ENCODE results near the gene LRIT2. TPM values are rescaled to one million over a fixed set of nuclear protein-coding genes. Genes with fewer than 3 reads are reported as not detected.
"Not testable (repeated sequence)": the region's sequence is repeated elsewhere in the genome, so short reads cannot be mapped to it uniquely, and the experiment has no call there.

Gene LRIT2
- total RNA-seq, 4 donors from 2014 or later, result not detected

DNA sequence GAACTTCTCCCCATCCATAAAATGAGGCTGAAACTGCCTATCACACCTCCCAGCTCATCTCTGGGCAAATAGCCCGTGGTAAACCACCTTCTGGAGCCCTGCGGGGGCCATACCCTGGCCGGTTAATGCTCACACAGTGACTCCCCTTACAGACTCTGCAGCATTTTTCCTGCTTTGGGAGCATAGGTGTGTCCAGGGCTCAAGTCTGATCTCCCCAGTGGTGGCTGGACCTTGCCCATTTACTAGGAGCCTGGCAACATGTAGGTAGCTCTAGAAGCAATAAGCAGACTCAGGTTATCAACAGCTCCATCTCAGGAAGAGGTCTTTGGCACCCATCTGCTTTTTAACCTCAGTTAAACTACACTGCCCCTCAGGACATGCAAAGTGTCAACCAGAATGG lies 36.5 kb downstream of the LRIT2 start:
- H3K4me1 ChIP-seq, result peaks cover 0 to 21% (median 9%) of the 10 kb centered on the region in 4 donors
- H3K27me3 ChIP-seq, result peaks cover 6% of the 10 kb centered on the region
- peak; percentile 59 for DNase-seq
- H3K27ac ChIP-seq, result peak overlapping the region in 3 of 4 donors; percentile 33 to 53 (median 50)
- peak; percentile 17 for TF ChIP-seq POLR2A (IDR thresholded peaks at IDR 0.05)
- TF ChIP-seq, protein P1, sequence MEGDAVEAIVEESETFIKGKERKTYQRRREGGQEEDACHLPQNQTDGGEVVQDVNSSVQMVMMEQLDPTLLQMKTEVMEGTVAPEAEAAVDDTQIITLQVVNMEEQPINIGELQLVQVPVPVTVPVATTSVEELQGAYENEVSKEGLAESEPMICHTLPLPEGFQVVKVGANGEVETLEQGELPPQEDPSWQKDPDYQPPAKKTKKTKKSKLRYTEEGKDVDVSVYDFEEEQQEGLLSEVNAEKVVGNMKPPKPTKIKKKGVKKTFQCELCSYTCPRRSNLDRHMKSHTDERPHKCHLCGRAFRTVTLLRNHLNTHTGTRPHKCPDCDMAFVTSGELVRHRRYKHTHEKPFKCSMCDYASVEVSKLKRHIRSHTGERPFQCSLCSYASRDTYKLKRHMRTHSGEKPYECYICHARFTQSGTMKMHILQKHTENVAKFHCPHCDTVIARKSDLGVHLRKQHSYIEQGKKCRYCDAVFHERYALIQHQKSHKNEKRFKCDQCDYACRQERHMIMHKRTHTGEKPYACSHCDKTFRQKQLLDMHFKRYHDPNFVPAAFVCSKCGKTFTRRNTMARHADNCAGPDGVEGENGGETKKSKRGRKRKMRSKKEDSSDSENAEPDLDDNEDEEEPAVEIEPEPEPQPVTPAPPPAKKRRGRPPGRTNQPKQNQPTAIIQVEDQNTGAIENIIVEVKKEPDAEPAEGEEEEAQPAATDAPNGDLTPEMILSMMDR (IDR thresholded peaks at IDR 0.05), result no peak
- 65% methylated on average over 3 of the region's 3 CpGs; no CpG with 5 or more reads in 1 of the 2 donors for WGBS, 2 donors (ENCODE audit: low coverage in 1 of 2)
- no peak overlapping the region for H3K4me3 ChIP-seq
- intact Hi-C loops (cut with DNase I; ENCODE audit: low total_unique reads) (no loop called here), in situ Hi-C loops (cut with MboI; ENCODE audit: low pct_ligation_motif_present in 1 of 4, low pct_unique_long_range_greater_than_20kb in 1 of 4, low sequenced_read_pairs in 3 of 4) (no loop called here)
- H3K9me3 ChIP-seq, result no peaks in the 10 kb centered on the region
- no peaks in the 10 kb centered on the region for H3K36me3 ChIP-seq

DNA sequence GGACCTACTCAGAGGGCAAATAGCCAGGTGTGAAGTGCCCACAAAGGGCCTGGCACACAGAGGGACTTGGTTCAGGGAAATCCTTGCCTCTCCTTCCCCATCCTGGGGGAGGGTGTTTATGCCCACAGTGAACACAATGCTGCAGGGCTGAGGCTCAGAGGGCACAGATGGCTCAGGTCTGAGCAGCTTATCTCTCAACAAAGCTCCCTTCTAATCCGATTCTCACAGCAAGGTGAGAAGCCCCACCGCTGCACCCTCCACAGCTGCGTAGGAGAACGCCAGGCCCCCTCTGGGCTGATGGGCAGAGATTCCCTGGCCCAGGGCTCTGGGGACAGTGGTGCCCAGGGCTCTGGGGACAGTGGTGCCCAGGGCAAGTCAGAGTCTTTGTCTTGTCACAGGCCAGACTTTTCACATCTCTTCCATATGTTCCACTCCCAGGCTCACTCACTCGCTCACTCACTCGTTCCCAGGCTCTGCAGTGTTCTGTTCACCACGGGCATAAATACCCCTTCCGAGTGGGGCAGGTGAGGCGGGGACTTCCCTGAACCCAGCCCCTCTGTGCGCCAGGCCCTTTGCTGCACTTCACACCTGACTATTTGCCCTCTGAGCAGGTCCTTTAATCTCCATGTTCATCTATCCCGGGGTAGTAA lies 39.7 kb downstream of the LRIT2 start:
- Histone ChIP-seq H3K9me3 (no peaks in the 10 kb centered on the region), H3K4me3 (no peak overlapping the region), H3K27me3 (no peaks in the 10 kb centered on the region), H3K4me1 (peaks cover 0 to 23% (median 8%) of the 10 kb centered on the region in 4 donors), H3K36me3 (no peaks in the 10 kb centered on the region), H3K27ac (peak overlapping the region in 1 of 4 donors; percentile 34)
- in situ Hi-C loops (cut with MboI; ENCODE audit: low pct_ligation_motif_present in 1 of 4, low pct_unique_long_range_greater_than_20kb in 1 of 4, low sequenced_read_pairs in 3 of 4) (no loop called here), intact Hi-C loops (cut with DNase I; ENCODE audit: low total_unique reads) (no loop called here)
- DNase-seq, result no peak
- WGBS, 2 donors (ENCODE audit: low coverage in 1 of 2), result 75% methylated on average over 11 of the region's 11 CpGs; no CpG with 5 or more reads in 1 of the 2 donors
- no peak for TF ChIP-seq POLR2AphosphoS5 (IDR thresholded peaks at IDR 0.05)
- TF ChIP-seq, protein P1 (IDR thresholded peaks at IDR 0.05), result no peak

DNA sequence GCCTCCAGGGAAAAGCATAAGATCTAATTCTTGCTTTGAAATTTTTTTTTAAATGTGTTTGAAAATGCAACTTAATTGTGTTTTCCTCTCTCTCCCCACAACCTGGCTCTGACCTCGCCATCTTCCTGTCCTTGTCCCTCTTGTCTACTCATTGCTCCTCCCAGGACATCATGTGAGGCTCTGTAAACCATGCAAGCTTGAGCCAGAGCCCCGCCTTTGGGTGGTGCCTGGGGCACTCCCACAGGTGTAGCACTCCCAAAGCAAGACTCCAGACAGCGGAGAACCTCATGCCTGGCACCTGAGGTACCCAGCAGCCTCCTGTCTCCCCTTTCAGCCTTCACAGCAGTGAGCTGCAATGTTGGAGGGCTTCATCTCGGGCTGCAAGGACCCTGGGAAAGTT lies 40.8 kb downstream of the LRIT2 start:
- no peaks in the 10 kb centered on the region for H3K36me3 ChIP-seq
- no peaks in the 10 kb centered on the region for H3K9me3 ChIP-seq
- peak overlapping the region in 3 of 4 donors; percentile 14 to 39 (median 24) for H3K27ac ChIP-seq
- in situ Hi-C loops (cut with MboI; ENCODE audit: low pct_ligation_motif_present in 1 of 4, low pct_unique_long_range_greater_than_20kb in 1 of 4, low sequenced_read_pairs in 3 of 4), result no loop called here
- intact Hi-C loops (cut with DNase I; ENCODE audit: low total_unique reads), result no loop called here
- 40 to 71% methylated on average over 1 to 4 of the region's 4 CpGs for WGBS, 2 donors (ENCODE audit: low coverage in 1 of 2)
- peaks cover 0 to 24% (median 8%) of the 10 kb centered on the region in 4 donors for H3K4me1 ChIP-seq
- H3K27me3 ChIP-seq, result no peaks in the 10 kb centered on the region
- H3K4me3 ChIP-seq, result no peak overlapping the region
- DNase-seq, result peak; percentile 77
- TF ChIP-seq POLR2A (IDR thresholded peaks at IDR 0.05) (no peak), POLR2AphosphoS5 (IDR thresholded peaks at IDR 0.05) (no peak), EP300 (IDR thresholded peaks at IDR 0.05; ENCODE audit: low read depth) (no peak)
- TF ChIP-seq, protein P1 (IDR thresholded peaks at IDR 0.05), result no peak

DNA sequence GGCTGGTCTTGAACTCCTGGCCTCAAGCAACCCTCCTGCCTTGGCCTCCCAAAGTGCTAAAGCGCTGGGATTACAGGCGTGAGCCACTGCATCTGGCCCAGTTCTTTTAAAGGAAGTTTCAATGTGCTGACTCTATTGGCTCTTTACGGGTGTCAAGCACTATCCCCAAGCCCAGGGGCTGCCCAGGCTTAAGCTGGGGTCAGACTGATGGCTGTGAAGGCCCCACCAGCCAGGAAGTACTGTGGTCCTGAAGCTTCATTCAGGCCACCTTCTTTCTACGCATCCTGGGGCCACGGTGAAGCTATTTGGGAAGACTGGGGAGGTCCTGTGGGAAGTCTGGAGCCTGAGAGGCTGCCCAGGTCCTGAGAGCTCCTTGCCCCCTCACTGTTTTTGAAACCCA lies 43.7 kb downstream of the LRIT2 start:
- Histone ChIP-seq H3K27me3 (no peaks in the 10 kb centered on the region), H3K36me3 (no peaks in the 10 kb centered on the region), H3K27ac (no peak overlapping the region), H3K9me3 (no peaks in the 10 kb centered on the region), H3K4me1 (peaks cover 0 to 27% (median 10%) of the 10 kb centered on the region in 4 donors), H3K4me3 (no peak overlapping the region)
- in situ Hi-C loops (cut with MboI; ENCODE audit: low pct_ligation_motif_present in 1 of 4, low pct_unique_long_range_greater_than_20kb in 1 of 4, low sequenced_read_pairs in 3 of 4), result no loop called here
- TF ChIP-seq, protein P1 (IDR thresholded peaks at IDR 0.05), result no peak
- TF ChIP-seq EP300 (IDR thresholded peaks at IDR 0.05; ENCODE audit: low read depth) (no peak), POLR2AphosphoS5 (IDR thresholded peaks at IDR 0.05) (no peak), POLR2A (IDR thresholded peaks at IDR 0.05) (no peak)
- no peak for DNase-seq
- WGBS, 2 donors (ENCODE audit: low coverage in 1 of 2), result 96% methylated on average over 5 of the region's 5 CpGs; no CpG with 5 or more reads in 1 of the 2 donors
- intact Hi-C loops (cut with DNase I; ENCODE audit: low total_unique reads), result no loop called here

DNA sequence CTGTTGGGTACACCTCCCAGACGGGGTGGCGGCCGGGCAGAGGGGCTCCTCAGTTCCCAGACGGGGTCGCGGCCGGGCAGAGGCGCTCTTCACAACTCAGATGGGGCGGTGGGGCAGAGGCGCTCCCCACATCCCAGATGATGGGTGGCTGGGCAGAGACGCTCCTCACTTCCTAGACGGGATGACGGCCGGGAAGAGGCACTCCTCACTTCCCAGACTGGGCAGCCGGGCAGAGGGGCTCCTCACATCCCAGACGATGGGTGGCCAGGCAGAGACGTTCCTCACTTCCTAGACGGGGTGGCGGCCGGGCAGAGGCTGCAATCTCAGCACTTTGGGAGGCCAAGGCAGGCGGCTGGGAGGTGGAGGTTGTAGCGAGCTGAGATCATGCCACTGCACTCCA lies 45.0 kb downstream of the LRIT2 start:
- DNase-seq; H3K9me3 ChIP-seq; H3K27ac ChIP-seq; H3K36me3 ChIP-seq; intact Hi-C loops (cut with DNase I; ENCODE audit: low total_unique reads); H3K27me3 ChIP-seq; H3K4me3 ChIP-seq; in situ Hi-C loops (cut with MboI; ENCODE audit: low pct_ligation_motif_present in 1 of 4, low pct_unique_long_range_greater_than_20kb in 1 of 4, low sequenced_read_pairs in 3 of 4): not testable (repeated sequence)
- H3K4me1 ChIP-seq, result peaks cover 0 to 38% (median 10%) of the 10 kb centered on the region in 4 donors
- WGBS, 2 donors (ENCODE audit: low coverage in 1 of 2), result 82 to 100% methylated on average over 2 to 19 of the region's 22 CpGs

All from transverse colon (tissue), 4 donors.